Mesenteric fat pad (tissue), 1 donor: Measurements from ENCODE around the gene CD300LG. TPM values are rescaled to one million over a fixed set of nuclear protein-coding genes. Genes with fewer than 3 reads are reported as not detected.
"Not testable (repeated sequence)": the region's sequence is repeated elsewhere in the genome, so short reads cannot be mapped to it uniquely, and the experiment has no call there.

Experiments used
- DNase-seq: peaks from one replicate; pipeline ENCODE4 v3.0.0-alpha.2; 2020; ENCODE audit warnings: low spot score
- total RNA-seq: library from RNA; stranded (reverse); fragmentation: NEBNext Ultra II Directional; extraction: Animal tissue kit (Norgen Biotek cat#: 25700); gene quantifications from one replicate; pipeline ENCODE4 v1.2.1, GENCODE V29; 2021
- donor health status: DM: yes; HTN: yes; CAD: no.

The CD300LG gene
- total RNA-seq, 1 donor from 2014 or later: 121 TPM

DNA sequence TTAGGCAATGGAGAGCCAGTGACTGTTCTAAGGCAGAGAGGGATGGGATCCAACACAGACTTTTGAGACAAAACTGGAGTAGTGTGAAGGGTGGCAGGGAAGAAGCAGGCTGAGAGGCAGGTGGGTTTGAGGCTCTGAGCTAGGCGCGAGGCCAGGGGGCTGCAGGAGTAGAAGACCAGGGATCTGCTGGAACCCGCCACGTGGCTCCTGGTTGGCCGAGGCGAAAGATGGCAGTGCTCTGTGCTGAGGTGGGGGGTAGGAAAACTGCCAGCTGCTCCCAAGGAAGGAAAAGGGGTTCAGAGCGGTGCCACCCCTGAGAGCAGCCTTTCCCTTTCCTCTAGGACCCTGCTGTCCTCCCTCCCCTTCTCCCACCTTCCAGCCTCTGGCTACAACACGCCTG lies 5.6 kb downstream of the CD300LG start:
- no peak for DNase-seq

DNA sequence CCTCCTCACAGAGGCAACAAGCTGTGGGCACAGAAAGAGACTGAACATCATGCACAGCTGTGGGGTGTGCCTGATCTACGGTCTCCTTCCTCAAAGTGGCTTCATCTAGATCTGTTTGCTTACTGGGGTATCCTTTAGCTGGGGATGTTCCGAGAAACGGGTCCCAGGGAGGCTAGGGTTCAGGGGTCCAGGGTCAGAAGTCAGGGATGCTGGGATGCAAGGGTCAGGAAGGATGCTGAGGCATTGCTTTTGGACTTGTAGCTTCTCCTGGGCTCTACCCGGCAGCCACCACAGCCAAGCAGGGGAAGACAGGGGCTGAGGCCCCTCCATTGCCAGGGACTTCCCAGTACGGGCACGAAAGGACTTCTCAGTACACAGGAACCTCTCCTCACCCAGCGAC lies 6.6 kb downstream of the CD300LG start:
- no peak for DNase-seq

DNA sequence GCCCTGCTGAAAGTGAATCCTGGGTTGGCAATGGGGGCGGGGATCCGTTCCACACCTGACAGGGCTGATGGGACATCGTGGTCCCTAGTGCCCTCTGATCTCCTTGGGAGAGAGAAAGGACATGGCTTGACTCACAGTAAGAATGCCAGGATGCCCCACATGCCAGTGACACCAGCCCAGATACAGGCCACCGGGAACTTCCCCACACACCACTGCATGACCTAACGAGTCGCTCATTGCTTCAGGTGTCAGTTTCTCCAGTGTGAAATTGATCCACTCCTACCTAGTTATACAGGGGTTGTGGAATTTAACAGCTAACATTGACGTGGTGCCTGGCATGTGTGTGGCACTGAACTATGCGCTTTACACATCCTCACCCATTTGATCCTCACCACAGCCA lies 7.5 kb downstream of the CD300LG start:
- DNase-seq: no peak

DNA sequence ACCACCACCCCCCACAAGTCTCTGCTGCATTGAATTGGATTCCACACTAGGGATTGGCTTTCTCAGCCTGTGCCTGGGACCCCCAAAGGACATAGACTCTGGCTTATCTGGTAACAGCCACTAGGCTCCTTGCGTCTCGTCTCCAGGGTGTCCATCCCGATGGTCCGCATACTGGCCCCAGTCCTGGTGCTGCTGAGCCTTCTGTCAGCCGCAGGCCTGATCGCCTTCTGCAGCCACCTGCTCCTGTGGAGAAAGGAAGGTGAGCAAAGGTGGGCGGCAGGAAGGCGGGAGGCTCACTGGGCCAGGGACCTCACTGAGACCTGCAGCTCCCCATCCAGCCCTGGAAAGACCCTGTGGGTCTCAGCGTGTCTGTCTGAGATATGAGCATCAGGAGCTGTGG lies 8.1 kb downstream of the CD300LG start:
- DNase-seq: no peak

DNA sequence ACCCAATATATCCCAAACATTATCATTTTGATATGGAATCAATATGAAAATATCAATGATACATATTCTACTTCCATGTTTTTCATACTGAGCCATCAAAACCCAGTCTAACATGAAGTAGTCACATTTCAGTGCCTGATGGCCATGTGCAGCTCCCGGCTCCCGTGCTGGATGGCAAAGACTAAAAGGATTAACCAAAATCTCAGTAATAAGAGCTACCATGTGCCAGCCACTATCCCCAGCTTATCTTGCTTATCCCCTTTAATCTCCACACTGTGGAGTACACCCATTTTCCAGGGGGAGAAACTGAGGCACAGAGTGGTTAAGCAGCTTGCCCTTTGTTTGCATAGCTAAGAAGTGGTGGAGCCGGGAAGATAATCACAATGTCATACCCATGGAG lies 9.2 kb downstream of the CD300LG start:
- DNase-seq: no peak

DNA sequence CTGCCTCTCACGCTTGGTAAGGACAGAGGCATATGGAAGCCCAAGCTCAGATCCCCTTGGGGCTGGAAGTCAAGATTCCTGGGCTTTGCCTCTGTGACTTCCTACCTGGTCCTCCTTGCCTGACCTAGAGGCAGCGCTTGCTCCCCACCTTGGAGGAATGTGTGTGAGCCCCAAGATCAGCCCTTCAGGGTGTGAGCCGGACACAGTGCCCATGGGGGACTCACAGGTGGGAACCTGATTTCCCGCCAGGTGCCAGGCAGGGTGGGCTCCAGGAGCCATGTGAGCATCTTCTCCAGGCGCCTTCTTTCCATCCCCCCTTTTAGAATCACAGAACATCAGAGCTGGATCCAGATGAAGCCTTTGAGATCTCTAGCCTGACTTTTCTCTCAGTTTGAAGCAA lies 10.2 kb downstream of the CD300LG start:
- DNase-seq: no peak

DNA sequence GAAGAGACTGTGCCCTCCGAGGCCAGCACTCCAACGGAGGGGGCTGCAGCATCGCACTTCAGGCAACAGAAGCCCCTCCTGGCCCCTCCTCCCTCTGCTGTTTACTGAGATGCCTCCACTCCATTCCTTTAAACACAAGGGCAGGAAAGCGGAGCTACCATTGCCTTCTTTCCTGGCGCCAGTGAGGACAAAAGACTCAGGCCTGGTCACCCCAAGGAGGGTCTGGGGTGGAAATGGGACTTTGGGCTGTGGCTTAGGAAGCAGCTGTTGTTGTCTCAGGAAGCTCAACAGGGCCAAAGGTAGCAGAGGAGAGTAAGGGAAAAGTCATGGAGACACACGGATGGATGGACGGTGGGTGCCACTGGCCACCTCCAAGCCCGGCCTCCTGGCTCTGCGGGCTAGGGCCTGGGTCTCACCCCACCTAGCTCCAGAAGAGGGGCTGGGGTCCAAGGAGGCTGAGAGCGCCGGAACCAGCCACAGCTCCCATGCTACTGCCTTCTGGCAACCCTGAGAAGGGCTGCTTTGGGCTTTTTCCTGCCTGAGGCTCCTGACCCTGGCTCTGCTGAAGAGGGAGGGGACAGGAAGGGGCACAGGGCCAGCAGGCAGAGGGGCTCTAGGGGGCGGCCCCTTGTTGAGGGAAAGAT lies 11.1 kb downstream of the CD300LG start:
- no peak for DNase-seq

DNA sequence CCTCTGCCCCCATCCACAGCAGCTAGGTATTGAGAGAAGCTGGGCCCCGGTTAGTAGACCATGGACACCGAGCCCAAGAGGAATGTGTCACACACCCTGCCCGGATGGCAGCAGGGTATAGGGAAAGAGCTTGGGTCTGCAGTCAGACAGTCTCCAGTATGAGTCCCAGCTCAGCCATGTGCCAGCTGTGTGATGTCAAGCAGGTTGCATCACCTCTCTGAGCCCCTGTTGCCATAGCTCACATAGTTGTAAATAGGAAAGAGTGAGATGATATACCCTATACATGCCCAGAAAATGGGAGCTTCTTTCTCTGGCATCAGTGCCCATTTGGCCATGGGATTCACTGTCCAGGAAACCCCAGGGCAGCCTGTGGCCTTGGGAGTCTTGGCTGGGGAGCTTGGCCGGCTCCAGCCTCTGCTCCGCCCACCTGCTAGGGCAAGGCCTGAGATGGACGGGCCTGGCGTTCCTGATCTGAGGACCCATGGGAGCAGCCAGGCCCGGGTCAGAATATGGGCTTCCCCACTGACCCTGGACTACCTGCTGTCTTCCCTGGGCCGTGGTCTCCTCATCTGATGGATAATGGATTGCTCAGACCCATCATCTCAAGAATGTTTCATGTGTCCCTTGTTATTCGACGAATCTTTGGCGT lies 13.2 kb downstream of the CD300LG start:
- DNase-seq: peak; percentile 76

DNA sequence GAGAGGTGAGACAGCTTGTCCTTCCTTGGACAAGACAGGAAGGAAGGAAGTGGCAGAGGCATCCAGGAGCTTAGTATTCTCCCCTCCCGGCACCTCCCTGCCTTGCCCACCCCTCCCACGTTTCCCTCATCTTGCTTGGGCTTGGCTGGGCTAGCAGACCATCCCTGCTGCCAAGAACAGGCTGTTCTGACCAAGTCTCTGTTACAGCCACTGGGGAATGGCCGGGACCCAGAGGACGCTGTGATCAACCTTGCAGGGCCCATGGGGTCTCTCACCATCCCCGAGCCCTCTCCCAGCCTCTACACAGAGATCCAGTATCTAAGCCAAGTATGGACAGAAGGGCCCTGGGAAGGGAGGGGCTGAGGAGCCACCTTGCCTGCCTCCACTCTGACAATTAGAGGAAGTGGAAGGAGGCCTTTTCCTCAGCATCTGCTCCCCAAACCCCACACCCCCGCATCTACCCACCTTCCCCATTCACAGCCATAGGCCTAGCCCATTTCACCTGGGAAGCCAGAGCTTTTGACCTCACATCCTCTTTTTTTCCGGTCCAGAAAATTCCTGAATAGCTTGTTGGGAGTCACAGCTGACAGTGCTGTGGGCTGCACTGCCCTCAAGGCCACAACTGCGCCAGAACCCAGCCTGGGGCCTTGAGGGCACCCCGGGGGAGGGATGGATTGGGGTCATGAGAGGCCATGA lies 14.1 kb downstream of the CD300LG start:
- peak; percentile 57 for DNase-seq

DNA sequence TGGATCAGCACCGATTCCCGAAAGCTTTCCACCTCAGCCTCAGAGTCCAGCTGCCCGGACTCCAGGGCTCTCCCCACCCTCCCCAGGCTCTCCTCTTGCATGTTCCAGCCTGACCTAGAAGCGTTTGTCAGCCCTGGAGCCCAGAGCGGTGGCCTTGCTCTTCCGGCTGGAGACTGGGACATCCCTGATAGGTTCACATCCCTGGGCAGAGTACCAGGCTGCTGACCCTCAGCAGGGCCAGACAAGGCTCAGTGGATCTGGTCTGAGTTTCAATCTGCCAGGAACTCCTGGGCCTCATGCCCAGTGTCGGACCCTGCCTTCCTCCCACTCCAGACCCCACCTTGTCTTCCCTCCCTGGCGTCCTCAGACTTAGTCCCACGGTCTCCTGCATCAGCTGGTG lies 15.0 kb downstream of the CD300LG start:
- DNase-seq: no peak

DNA sequence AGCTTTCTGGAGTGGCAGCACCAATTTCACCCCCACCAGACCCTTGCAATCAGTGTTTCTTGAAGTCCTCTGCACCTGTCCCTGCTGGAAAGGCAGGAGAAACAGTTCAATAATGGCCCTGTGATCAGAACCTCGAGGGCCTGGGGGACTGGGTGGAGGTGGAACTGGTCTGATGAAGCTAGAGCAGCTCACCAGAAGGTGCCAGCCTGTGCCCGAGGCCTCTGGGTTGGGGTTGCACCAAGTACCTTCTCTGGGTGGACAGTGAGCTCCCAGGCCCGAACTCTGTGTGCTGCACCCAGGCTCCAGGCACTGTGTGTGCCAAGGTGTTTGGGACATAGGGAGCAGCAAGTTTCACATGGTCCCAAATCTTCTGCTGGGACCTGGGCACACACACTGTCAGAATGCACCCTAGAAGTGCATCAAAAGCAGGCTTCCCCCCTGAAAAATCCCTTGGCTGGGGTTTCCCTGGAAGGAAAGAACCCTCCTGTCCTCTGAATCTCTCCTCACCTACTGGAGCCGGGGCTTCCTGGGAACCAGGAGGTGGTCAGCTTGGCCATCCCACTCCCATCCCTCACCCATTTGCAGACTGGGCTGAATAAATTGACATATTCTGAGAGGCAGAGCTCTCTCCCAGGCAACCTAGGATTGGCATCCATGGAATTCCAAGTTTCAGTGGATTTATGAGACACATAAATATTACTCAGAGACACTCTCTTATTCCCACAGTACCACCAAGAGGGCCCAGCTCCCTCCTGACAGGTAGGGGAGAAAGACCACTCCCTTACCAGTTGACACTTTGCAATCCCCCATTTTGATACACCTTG lies 17.4 kb downstream of the CD300LG start:
- peak; percentile 65 for DNase-seq

DNA sequence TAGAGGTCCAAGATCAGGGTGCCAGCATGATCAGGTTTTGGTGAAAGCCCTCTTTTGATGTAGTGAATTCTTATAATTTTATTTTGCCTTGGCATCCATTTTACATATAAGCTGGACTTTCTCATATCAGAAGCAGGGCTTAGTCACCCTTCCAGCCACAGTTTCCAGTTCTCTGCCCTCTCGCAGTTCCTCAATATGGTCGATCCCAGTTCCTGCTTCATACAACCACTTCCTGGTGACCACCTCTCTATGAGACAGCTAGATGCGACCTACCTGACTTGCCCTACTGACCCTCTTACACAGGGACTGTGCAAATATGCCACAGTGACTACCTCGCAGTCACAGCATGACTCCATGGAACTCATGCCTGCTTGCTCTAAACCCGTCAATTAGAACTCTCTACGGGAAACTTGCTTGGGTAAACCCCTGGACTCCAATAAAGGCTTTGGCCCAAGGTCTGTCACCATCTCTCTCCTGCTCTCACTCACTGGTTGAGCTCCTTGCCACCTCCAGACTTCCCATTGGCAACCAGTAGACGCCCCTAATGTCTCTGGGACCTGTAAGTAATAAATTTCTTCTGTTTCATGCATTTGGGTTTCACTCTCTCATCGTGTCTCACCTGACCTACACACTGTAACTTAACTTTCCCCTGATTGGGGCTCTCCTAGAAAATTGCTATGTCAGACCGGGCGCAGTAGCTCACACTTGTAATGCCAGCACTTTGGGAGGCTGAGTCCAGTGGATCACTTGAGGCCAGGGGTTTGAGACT lies 21.4 kb downstream of the CD300LG start:
- DNase-seq: no peak

DNA sequence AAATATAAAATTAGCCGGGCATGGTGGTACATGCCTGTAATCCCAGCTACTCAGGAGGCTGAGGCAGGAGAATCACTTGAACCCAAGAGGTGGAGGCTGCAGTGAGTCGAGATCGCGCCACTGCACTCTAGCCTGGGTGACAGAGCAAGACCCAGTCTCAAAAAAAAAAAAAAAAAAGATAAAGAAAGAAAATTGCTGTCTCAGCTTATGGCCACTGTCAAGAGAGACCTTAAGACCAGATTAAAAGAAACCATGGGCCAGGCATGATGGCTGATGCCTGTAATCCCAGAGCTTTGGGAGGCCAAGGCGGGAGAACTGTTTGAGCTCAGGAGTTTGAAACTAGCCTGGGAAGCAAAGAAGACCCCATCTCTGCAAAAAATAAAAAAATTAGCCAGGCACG lies 22.1 kb downstream of the CD300LG start:
- DNase-seq: not testable (repeated sequence)

DNA sequence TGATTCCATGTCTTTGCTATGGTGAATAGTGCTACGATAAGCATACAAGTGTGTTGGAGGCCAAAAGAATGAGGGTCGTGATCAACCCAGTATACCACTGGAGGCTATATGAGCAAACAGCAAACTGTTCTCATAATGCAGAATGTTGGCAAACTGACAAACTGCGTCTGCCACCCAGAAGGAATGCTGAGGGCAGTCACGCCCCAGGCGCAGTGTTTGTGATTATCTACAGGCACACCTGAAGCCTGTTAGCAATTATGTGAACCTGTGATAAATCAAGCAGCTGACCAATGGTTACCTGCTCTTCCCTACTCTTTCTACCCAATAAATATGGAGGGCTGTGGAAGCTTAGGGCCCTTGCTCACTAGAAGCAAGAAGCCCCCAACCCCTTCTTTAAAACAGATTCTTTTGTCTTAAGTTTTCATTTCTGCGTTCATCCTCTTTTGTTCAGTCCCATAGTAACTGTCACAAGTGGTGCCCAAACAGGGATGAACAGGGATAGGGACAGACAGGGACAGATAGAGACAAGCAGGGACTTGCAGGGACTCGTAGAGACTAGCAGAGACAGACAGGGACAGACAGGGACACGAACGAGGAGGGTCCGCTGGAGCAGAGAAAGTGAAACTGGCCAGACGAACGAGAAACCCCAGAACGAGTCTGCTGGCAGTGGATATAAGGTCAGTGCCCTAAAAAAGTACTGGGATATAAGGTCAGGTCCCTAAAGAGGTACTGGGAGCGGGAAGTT lies 25.1 kb downstream of the CD300LG start:
- no peak for DNase-seq

DNA sequence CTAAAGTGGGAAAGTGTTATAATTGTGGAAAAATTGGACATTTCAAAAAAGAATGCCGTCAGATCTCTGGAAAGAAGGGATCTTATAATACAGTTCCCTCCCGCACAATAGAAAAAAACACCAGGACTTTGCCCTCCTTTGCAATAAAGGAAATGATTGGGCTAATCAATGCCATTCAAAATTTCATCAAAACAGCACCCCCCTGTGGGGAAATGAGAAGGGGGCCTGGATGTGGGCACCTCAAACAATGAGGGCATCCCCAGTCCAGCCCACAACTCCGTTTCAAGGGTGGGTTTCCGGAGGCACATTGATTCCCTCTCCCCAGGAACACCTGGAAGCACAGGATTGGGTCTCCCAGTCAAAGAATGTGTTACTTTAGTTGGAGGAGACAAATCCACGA lies 26.1 kb downstream of the CD300LG start:
- DNase-seq: no peak

DNA sequence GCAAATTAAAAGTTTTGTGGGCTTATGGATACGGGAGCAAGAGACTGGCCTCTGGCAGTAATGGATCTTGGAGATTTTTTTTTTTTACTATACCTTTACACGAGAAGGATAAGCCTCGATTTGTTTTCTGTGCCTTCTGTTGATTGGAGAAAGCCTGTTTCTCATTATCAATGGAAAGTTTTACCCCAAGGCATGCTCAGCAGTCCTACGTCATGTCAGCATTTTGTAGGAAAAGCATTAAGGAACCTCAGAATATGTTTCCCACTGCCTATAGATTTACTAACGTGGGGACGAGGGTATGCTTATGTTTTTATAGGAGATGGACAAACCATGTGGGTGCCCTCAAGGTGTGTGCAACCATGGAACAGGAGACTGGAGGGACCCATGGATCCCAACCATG lies 26.8 kb downstream of the CD300LG start:
- DNase-seq: no peak

DNA sequence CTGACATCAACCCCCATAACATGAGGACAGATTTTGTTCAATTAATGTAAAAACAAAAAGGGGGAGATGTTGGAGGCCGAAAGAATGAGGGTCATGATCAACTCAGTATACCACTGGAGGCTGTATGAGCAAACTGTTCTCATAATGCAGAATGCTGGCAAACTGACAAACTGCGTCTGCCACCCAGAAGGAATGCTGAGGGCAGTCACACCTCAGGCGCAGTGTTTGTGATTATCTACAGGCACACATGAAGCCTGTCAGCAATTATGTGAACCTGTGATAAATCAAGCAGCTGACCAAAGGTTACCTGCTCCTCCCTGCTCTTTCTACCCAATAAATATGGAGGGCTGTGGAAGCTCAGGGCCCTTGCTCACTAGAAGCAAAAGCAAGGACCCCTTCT lies 27.3 kb downstream of the CD300LG start:
- DNase-seq: no peak

DNA sequence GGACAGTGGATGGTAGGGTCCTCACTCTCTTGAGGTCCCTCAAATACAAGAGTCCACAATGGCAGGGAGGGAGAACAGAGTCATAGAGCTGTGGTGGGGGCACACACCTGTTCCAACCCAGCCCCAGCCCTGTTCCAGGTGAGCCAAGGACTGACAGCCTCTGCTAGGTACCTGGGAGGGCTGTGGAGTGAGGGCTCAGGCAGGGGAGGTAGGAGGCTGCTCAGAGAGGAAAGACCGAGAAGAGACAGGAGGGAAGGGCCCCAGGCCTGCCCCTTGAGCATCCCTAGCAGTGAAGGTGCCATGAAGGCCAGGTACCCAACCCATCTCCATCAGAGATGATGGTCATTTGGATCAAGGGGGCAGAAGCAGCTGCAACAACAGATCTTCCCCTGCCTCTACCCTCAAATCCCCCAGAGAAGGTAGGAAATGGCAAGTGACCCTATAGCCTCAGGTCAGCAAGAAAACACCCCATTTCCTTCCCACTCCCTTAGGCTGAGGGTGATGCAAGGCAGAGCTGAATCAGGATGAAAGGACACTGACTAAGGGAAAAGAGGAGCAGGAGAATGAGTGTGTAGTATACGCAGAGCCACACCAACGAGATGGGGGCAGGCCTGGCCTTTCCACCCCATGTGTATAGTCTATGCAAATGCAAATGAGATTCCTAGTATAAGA lies 28.6 kb downstream of the CD300LG start:
- DNase-seq: no peak

DNA sequence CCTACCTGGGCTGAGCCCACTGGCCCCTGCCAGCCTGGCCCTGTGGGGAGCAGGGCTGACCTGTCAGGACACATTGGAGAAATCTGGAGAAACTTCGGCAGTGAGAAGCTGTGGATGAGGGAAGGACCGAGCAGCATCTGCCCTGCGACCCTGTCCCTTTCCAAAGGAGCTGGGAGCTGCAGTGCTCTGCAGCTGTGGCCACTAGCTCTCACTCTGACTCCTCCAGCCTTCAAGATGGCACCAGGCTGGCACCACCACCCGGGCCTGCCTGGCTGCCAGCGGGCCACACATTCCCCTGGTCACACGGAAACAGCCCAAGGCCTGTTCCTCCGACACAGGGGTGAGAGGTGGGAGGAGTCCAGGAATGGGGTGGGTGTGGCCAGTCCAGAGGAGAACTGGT lies 30.1 kb downstream of the CD300LG start:
- DNase-seq: peak; percentile 73
